Measurements from ENCODE around the gene SLC6A11.

DNA sequence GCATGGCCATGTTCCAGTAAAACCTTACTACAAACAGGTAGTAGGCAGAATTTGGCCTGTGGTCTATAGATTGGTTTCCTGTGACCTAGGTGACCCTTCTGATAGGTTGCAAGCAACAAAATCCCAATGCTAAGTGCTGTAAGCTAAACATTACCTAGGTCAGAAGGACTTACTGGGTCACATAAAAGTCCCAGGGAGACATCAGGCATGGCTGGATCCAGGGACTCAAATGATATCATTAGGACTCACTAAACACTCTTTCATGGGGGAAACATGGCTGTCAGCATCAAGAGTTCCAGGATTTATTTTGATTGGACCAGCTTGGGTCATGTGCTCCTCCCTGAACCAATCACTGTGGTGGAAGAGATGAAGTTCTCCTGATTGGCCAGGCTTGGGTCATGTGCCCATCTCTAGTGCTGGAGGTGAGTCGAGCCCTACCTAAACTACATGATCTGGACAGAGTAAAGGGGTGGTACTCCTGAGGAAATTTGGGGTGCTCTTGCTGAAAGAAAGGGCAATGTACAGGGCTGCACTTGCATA, 159.7 kb downstream of the SLC6A11 start:
- TF ChIP-seq, protein P1, sequence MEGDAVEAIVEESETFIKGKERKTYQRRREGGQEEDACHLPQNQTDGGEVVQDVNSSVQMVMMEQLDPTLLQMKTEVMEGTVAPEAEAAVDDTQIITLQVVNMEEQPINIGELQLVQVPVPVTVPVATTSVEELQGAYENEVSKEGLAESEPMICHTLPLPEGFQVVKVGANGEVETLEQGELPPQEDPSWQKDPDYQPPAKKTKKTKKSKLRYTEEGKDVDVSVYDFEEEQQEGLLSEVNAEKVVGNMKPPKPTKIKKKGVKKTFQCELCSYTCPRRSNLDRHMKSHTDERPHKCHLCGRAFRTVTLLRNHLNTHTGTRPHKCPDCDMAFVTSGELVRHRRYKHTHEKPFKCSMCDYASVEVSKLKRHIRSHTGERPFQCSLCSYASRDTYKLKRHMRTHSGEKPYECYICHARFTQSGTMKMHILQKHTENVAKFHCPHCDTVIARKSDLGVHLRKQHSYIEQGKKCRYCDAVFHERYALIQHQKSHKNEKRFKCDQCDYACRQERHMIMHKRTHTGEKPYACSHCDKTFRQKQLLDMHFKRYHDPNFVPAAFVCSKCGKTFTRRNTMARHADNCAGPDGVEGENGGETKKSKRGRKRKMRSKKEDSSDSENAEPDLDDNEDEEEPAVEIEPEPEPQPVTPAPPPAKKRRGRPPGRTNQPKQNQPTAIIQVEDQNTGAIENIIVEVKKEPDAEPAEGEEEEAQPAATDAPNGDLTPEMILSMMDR (IDR thresholded peaks at IDR 0.05) = no peak
- TF ChIP-seq EP300 (IDR thresholded peaks at IDR 0.05) = no peak
